Immature natural killer cell (primary cell): ENCODE results near the gene GZMB. TPM values are rescaled to one million over a fixed set of nuclear protein-coding genes. Genes with fewer than 3 reads are reported as not detected.
"Not testable (repeated sequence)": the region's sequence is repeated elsewhere in the genome, so short reads cannot be mapped to it uniquely, and the experiment has no call there.

Experiments
- DNase-seq, 3 donors: peaks; one replicate each; pipeline ENCODE4 v3.0.0; 2022; ENCODE audit warnings: mixed read lengths in 1 of 3
- H3K27ac Mint-ChIP-seq, 6 donors: one replicate each; pipeline ENCODE4 v1.8.0; 2020; ENCODE audit warnings: mixed read lengths in 6 of 6, mild to moderate bottlenecking in 5 of 6, inconsistent platforms in 4 of 6, moderate library complexity in 3 of 6
- H3K27me3 Mint-ChIP-seq, 3 donors: one replicate each; pipeline ENCODE4 v1.8.0; 2020 to 2021; ENCODE audit warnings: low read depth in 3 of 3, mild to moderate bottlenecking in 3 of 3, mixed read lengths in 3 of 3, moderate library complexity in 3 of 3, inconsistent platforms in 1 of 3
- H3K36me3 Mint-ChIP-seq, 3 donors: one replicate each; pipeline ENCODE4 v1.8.0; 2020; ENCODE audit warnings: mixed read lengths in 3 of 3, inconsistent platforms in 2 of 3, mild to moderate bottlenecking in 2 of 3
- H3K4me1 Mint-ChIP-seq, 2 donors: one replicate each; pipeline ENCODE4 v1.8.0; 2020; ENCODE audit warnings: inconsistent platforms in 2 of 2, mild to moderate bottlenecking in 2 of 2, mixed read lengths in 2 of 2, moderate library complexity in 1 of 2
- H3K4me3 Mint-ChIP-seq, 5 donors: one replicate each; pipeline ENCODE4 v1.8.0; 2020; ENCODE audit warnings: mild to moderate bottlenecking in 5 of 5, mixed read lengths in 5 of 5, inconsistent platforms in 3 of 5, moderate library complexity in 3 of 5
- H3K9me3 Mint-ChIP-seq, 6 donors: one replicate each; pipeline ENCODE4 v1.8.0; 2020; ENCODE audit warnings: mild to moderate bottlenecking in 6 of 6, mixed read lengths in 6 of 6, inconsistent platforms in 4 of 6, moderate library complexity in 3 of 6
- polyA plus RNA-seq, 3 donors: library from polyadenylated mRNA; unstranded; fragments of 300-500 nt; fragmentation: Illumina TruSeq; gene quantifications; one replicate each; pipeline ENCODE4 v1.2.3, GENCODE V29; 2021

GZMB gene
- polyA plus RNA-seq, 3 donors from 2014 or later, result 2,800 to 4,930 (median 2,869) TPM

GRCh38 chr14:24664366-24664765 lies 30.4 kb upstream of the GZMB start:
- Mint-ChIP-seq H3K4me3 (peak overlapping the region in 3 of 5 donors; percentile 63 to 81 (median 76)), H3K27ac (peak overlapping the region; percentile 68 to 96 (median 93)), H3K4me1 (peaks cover 77 to 92% of the 10 kb centered on the region in 2 donors), H3K36me3 (no peaks in the 10 kb centered on the region), H3K9me3 (no peaks in the 10 kb centered on the region), H3K27me3 (peaks cover 0 to 2% (median 0%) of the 10 kb centered on the region in 3 donors)
- DNase-seq, result no peak

GRCh38 chr14:24662753-24663152 lies 28.8 kb upstream of the GZMB start:
- Mint-ChIP-seq H3K9me3 (no peaks in the 10 kb centered on the region), H3K36me3 (no peaks in the 10 kb centered on the region), H3K27ac (peak overlapping the region; percentile 24 to 91 (median 78)), H3K4me3 (peak overlapping the region in 4 of 5 donors; percentile 39 to 51 (median 45)), H3K4me1 (peaks cover 72 to 88% of the 10 kb centered on the region in 2 donors), H3K27me3 (peaks cover 0 to 2% (median 0%) of the 10 kb centered on the region in 3 donors)
- peak in 2 of 3 donors; percentile 15 to 23 for DNase-seq

- Mint-ChIP-seq H3K27ac (peak overlapping the region; percentile 64 to 91 (median 76)), H3K36me3 (no peaks in the 10 kb centered on the region), H3K4me1 (peaks cover 52 to 62% of the 10 kb centered on the region in 2 donors), H3K4me3 (peak overlapping the region; percentile 2 to 81 (median 70)), H3K9me3 (no peaks in the 10 kb centered on the region), H3K27me3 (peaks cover 0 to 2% (median 0%) of the 10 kb centered on the region in 3 donors)
- DNase-seq, result peak; percentile 47 to 67 (median 57)
Observed at GRCh38 chr14:24659916-24660570, 26.1 kb upstream of the GZMB start.

GRCh38 chr14:24648361-24648760 lies 14.4 kb upstream of the GZMB start:
- peaks cover 0 to 18% (median 5%) of the 10 kb centered on the region in 3 donors for H3K36me3 Mint-ChIP-seq
- H3K4me3 Mint-ChIP-seq, H3K27me3 Mint-ChIP-seq, DNase-seq, H3K9me3 Mint-ChIP-seq, H3K27ac Mint-ChIP-seq: not testable (repeated sequence)
- H3K4me1 Mint-ChIP-seq, result peaks cover 16 to 27% of the 10 kb centered on the region in 2 donors

- no peak overlapping the region for H3K4me3 Mint-ChIP-seq
- H3K4me1 Mint-ChIP-seq, result peaks cover 10 to 27% of the 10 kb centered on the region in 2 donors
Observed at GRCh38 chr14:24639905-24640304, 5.9 kb upstream of the GZMB start.

GRCh38 chr14:24639270-24639669 lies 5.3 kb upstream of the GZMB start:
- DNase-seq, result no peak
- Mint-ChIP-seq H3K4me3 (no peak overlapping the region), H3K27me3 (peaks cover 0 to 8% (median 1%) of the 10 kb centered on the region in 3 donors), H3K36me3 (peaks cover 0 to 18% (median 0%) of the 10 kb centered on the region in 3 donors), H3K27ac (peak overlapping the region in 2 of 6 donors; percentile 32 to 53), H3K9me3 (no peaks in the 10 kb centered on the region), H3K4me1 (peaks cover 15 to 30% of the 10 kb centered on the region in 2 donors)

More at GRCh38 chr14:24639905-24640304, 5.9 kb upstream of the GZMB start:
- H3K27ac Mint-ChIP-seq, result peak overlapping the region in 2 of 6 donors; percentile 32 to 53
- H3K27me3 Mint-ChIP-seq, result peaks cover 0 to 5% (median 1%) of the 10 kb centered on the region in 3 donors
- no peak for DNase-seq
- no peaks in the 10 kb centered on the region for H3K9me3 Mint-ChIP-seq
- H3K36me3 Mint-ChIP-seq, result peaks cover 0 to 18% (median 0%) of the 10 kb centered on the region in 3 donors

- peak; percentile 32 to 47 (median 38) for DNase-seq
- H3K36me3 Mint-ChIP-seq, result peaks cover 44 to 52% (median 45%) of the 10 kb centered on the region in 3 donors
- no peaks in the 10 kb centered on the region for H3K9me3 Mint-ChIP-seq
- H3K27me3 Mint-ChIP-seq, result peaks cover 26 to 51% (median 43%) of the 10 kb centered on the region in 3 donors
- peak overlapping the region; percentile 99 to 100 (median 100) for H3K27ac Mint-ChIP-seq
- peaks cover 66 to 76% of the 10 kb centered on the region in 2 donors for H3K4me1 Mint-ChIP-seq
- peak overlapping the region; percentile 97 to 99 (median 99) for H3K4me3 Mint-ChIP-seq
Observed at GRCh38 chr14:24633353-24633752, 637 bp downstream of the GZMB start.

- peaks cover 72 to 82% of the 10 kb centered on the region in 2 donors for H3K4me1 Mint-ChIP-seq
- H3K4me3 Mint-ChIP-seq, result peak overlapping the region; percentile 97 to 99 (median 99)
- peak overlapping the region; percentile 99 to 100 (median 100) for H3K27ac Mint-ChIP-seq
- H3K36me3 Mint-ChIP-seq, result peaks cover 44 to 53% (median 45%) of the 10 kb centered on the region in 3 donors
- H3K27me3 Mint-ChIP-seq, result peaks cover 26 to 52% (median 43%) of the 10 kb centered on the region in 3 donors
- DNase-seq, result peak in 1 of 3 donors; percentile 31
- no peaks in the 10 kb centered on the region for H3K9me3 Mint-ChIP-seq
Observed at GRCh38 chr14:24632761-24633160, 1.2 kb downstream of the GZMB start.

- peak overlapping the region; percentile 99 to 100 (median 100) for H3K27ac Mint-ChIP-seq
- no peaks in the 10 kb centered on the region for H3K9me3 Mint-ChIP-seq
- peak overlapping the region; percentile 97 to 99 (median 99) for H3K4me3 Mint-ChIP-seq
- peaks cover 26 to 56% (median 45%) of the 10 kb centered on the region in 3 donors for H3K27me3 Mint-ChIP-seq
- H3K4me1 Mint-ChIP-seq, result peaks cover 76 to 86% of the 10 kb centered on the region in 2 donors
- H3K36me3 Mint-ChIP-seq, result peaks cover 44 to 56% (median 47%) of the 10 kb centered on the region in 3 donors
- DNase-seq, result peak in 1 of 3 donors; percentile 49
Observed at GRCh38 chr14:24632336-24632735, 1.7 kb downstream of the GZMB start.

- H3K4me3 Mint-ChIP-seq, result peak overlapping the region; percentile 97 to 99 (median 99)
- peaks cover 44 to 56% (median 47%) of the 10 kb centered on the region in 3 donors for H3K36me3 Mint-ChIP-seq
- H3K9me3 Mint-ChIP-seq, result no peaks in the 10 kb centered on the region
- H3K4me1 Mint-ChIP-seq, result peaks cover 80 to 91% of the 10 kb centered on the region in 2 donors
- H3K27ac Mint-ChIP-seq, result peak overlapping the region; percentile 99 to 100 (median 100)
- H3K27me3 Mint-ChIP-seq, result peaks cover 30 to 59% (median 47%) of the 10 kb centered on the region in 3 donors
- peak; percentile 74 to 82 (median 81) for DNase-seq
Observed at GRCh38 chr14:24631749-24632335, 2.1 kb downstream of the GZMB start.

- peak in 1 of 3 donors; percentile 18 for DNase-seq
- Mint-ChIP-seq H3K27ac (peak overlapping the region; percentile 99 to 100 (median 100)), H3K4me1 (peaks cover 85 to 94% of the 10 kb centered on the region in 2 donors), H3K9me3 (no peaks in the 10 kb centered on the region), H3K36me3 (peaks cover 44 to 56% (median 47%) of the 10 kb centered on the region in 3 donors), H3K27me3 (peaks cover 30 to 59% (median 47%) of the 10 kb centered on the region in 3 donors), H3K4me3 (peak overlapping the region; percentile 97 to 99 (median 99))
Observed at GRCh38 chr14:24630872-24631477, 3.0 kb downstream of the GZMB start.

- H3K36me3 Mint-ChIP-seq, result peaks cover 44 to 59% (median 47%) of the 10 kb centered on the region in 3 donors
- peak overlapping the region; percentile 99 to 100 (median 100) for H3K27ac Mint-ChIP-seq
- peak in 2 of 3 donors; percentile 23 to 31 for DNase-seq
- H3K4me3 Mint-ChIP-seq, result peak overlapping the region; percentile 97 to 99 (median 99)
- H3K9me3 Mint-ChIP-seq, result no peaks in the 10 kb centered on the region
- peaks cover 89 to 100% of the 10 kb centered on the region in 2 donors for H3K4me1 Mint-ChIP-seq
- peaks cover 30 to 59% (median 47%) of the 10 kb centered on the region in 3 donors for H3K27me3 Mint-ChIP-seq
Observed at GRCh38 chr14:24630087-24630871, 3.7 kb downstream of the GZMB start.
